Dendritic cell treated with granulocyte-macrophage colony-stimulating factor and Interleukin-4, amounts not matched to agents 40 ng/mL and 50 ng/mL, for 4 days (primary cell): ENCODE results near the gene ZBTB7C.
"Not testable (repeated sequence)": the region's sequence is repeated elsewhere in the genome, so short reads cannot be mapped to it uniquely, and the experiment has no call there.

Experiments
- H3K27ac Mint-ChIP-seq: one replicate; pipeline ENCODE4 v1.8.0; 2022; ENCODE audit warnings: mild to moderate bottlenecking, mixed read lengths
- H3K27me3 Mint-ChIP-seq: one replicate; pipeline ENCODE4 v1.8.0; 2022; ENCODE audit warnings: mild to moderate bottlenecking, mixed read lengths
- H3K36me3 Mint-ChIP-seq: one replicate; pipeline ENCODE4 v1.8.0; 2022; ENCODE audit warnings: low read depth, mixed read lengths
- H3K4me1 Mint-ChIP-seq: one replicate; pipeline ENCODE4 v1.8.0; 2022; ENCODE audit warnings: low read depth, mixed read lengths
- H3K4me3 Mint-ChIP-seq: one replicate; pipeline ENCODE4 v1.8.0; 2022; ENCODE audit warnings: mild to moderate bottlenecking, moderate library complexity, mixed read lengths
- H3K9me3 Mint-ChIP-seq: one replicate; pipeline ENCODE4 v1.8.0; 2022; ENCODE audit warnings: mixed read lengths
- intact Hi-C: fragments of 100-400 bp; cut with micrococcal nuclease; formaldehyde crosslinking; loops from one replicate; pipeline ENCODE4 v1.15.0; 2022

The ZBTB7C gene

DNA sequence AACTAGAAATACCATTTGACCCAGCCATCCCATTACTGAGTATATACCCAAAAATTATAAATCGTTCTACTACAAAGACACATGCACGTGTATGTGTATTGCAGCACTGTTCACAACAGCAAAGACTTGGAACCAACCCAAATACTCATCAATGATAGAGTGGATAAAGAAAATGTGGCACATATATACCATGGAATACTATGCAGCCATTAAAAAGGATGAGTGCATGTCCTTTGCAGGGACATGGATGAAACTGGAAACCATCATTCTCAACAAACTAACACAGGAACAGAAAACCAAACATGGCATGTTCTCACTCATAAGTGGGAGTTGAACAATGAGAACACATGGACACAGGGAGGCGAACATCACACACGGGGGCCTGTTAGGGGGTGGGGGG, 25.2 kb upstream of the ZBTB7C start:
- H3K27ac Mint-ChIP-seq, H3K4me1 Mint-ChIP-seq, H3K4me3 Mint-ChIP-seq, intact Hi-C loops, H3K36me3 Mint-ChIP-seq, H3K9me3 Mint-ChIP-seq: not testable (repeated sequence)
- H3K27me3 Mint-ChIP-seq, result peaks cover 30% of the 10 kb centered on the region

DNA sequence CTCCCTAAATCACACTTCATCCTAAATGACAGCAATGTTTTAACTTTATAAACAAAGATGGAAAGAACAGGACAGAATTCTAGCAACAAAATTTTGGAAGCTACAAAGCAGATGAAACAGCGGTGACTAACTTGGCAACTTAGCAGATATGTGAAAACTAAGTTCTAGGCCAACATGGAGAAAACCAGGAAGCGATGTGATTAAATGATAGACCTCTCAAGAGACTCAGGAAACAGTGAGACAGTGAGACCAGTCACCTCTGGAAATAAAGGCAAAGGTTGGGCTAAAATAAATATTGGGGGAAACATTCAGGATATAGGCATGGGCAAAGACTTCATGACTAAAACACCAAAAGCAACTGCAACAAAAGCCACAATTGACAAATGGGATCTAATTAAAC, 24.4 kb upstream of the ZBTB7C start:
- Mint-ChIP-seq H3K36me3 (no peaks in the 10 kb centered on the region), H3K27me3 (peaks cover 27% of the 10 kb centered on the region), H3K9me3 (no peaks in the 10 kb centered on the region), H3K4me3 (no peak overlapping the region), H3K4me1 (no peaks in the 10 kb centered on the region), H3K27ac (no peak overlapping the region)
- intact Hi-C loops, result no loop called here

DNA sequence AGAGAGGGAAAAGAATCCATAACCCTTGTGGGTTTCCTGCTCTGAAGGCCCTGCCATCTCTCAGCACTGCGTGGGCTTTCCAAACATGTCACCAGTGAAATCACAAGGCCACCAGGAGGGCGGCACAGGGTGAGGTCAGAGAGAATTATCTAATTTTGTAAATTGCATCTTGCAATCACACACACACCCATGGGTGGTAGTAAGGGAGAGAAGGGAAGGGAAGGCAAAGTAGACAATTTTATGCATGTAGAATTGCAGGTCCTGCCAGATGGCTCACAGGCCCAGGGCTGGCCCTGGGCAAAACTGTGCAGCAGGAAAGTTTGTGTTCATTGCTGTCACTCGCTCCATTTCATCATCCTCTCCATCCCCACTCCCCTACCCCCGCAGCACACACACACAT, 21.0 kb upstream of the ZBTB7C start:
- H3K4me1 Mint-ChIP-seq, result no peaks in the 10 kb centered on the region
- H3K9me3 Mint-ChIP-seq, result no peaks in the 10 kb centered on the region
- no peak overlapping the region for H3K27ac Mint-ChIP-seq
- no peak overlapping the region for H3K4me3 Mint-ChIP-seq
- H3K36me3 Mint-ChIP-seq, result no peaks in the 10 kb centered on the region
- peaks cover 20% of the 10 kb centered on the region for H3K27me3 Mint-ChIP-seq
- intact Hi-C loops, result no loop called here

DNA sequence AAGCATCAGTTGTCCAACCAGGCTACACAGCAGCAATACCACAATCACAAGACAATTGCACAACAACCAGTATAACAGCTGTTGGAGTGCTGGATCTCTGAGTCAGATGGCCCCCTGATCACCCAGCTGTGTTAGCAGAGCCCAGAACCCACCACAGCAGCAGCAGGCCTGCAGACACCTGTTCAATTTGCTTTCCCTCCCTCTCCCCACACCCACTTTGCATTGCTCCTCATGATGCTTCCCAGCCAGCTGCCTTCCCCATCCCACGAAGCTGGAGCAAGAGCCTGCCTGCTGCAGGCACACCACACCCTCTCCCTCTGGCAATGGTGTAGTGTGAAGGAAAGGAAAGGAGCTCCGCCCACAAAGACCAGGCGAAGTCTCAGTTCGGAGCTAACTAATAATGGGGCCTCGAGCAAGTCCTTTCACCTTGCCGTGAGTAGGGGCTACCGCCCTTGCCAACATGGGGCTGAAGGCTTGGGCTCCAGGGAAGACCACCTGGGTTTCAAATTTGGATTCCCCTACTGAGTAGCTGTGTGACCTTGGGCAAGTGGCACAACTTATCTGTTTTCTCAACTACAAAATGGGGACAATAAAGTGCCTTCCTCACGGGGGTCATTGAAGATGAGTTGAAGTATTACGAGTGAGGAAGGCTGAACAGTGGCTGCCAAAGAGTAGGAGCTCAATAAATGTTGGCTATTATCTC, 19.4 kb upstream of the ZBTB7C start:
- Mint-ChIP-seq H3K9me3 (no peaks in the 10 kb centered on the region), H3K27me3 (peaks cover 27% of the 10 kb centered on the region)

DNA sequence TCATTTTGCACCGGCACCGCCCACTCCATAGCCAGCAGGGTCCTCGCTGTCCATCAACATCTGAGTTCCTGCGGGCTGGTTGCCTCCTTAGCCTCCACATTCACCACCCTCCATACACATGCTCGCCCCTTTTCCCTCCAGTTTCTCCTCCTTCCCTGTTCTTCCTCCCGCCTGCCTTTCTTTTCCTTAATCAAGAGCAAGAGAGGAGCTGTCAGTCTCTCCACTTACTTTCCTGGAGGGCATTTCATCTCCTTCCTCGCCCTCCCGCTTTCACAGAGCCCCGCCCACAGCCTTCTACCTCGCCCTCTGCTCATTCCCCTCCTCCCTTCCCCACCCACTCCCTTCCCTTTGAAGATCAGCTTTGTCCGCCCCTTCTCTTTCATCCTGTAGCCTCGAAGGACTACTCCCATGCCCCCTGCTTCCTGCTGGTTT, 13.8 kb upstream of the ZBTB7C start:
- intact Hi-C loops, result no loop called here
- Mint-ChIP-seq H3K9me3 (no peaks in the 10 kb centered on the region), H3K36me3 (no peaks in the 10 kb centered on the region), H3K27me3 (peaks cover 37% of the 10 kb centered on the region), H3K27ac (no peak overlapping the region), H3K4me3 (no peak overlapping the region), H3K4me1 (peaks cover 15% of the 10 kb centered on the region)

More for the DNA sequence above, 19.4 kb upstream of the ZBTB7C start:
- intact Hi-C loops, result no loop called here
- Mint-ChIP-seq H3K4me1 (no peaks in the 10 kb centered on the region), H3K4me3 (no peak overlapping the region), H3K36me3 (no peaks in the 10 kb centered on the region), H3K27ac (no peak overlapping the region)

DNA sequence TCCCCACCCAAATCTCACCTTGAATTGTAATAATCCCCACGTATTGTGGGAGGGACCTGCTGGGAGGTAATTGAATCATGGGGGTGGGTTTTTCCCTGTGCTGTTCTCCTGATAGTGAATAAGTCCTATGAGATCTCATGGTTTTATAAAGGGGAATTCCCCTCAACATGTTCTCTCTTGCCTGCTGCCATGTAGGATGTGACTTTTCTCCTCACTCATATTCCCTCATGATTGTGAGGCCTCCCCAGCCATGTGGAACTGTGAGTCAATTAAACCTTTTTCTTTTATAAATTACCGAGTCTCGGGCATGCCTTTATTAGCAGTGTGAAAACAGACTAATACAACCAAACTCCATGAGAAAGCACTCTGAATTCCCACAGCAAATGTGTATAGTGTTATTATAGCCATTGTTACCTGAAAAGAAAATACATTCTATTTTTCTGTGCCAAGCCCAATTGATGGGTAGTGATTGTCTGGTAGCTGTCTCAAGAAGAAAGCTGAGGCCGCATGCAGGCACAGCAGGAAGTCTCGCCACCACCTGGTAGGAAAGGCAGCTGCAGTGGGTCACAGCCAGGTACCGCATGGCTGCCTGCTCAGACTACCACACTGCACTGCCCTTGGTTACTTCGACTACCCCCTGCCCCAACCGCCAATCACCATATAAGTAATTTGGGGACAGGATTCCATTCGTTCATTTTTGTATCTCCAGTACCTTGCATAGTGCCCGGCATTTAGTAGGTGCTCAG, 10.3 kb upstream of the ZBTB7C start:
- H3K4me1 Mint-ChIP-seq, result peaks cover 23% of the 10 kb centered on the region
- no peak overlapping the region for H3K27ac Mint-ChIP-seq
- no peak overlapping the region for H3K4me3 Mint-ChIP-seq
- H3K36me3 Mint-ChIP-seq, result no peaks in the 10 kb centered on the region
- no peaks in the 10 kb centered on the region for H3K9me3 Mint-ChIP-seq
- H3K27me3 Mint-ChIP-seq, result peaks cover 41% of the 10 kb centered on the region
- intact Hi-C loops, result no loop called here

DNA sequence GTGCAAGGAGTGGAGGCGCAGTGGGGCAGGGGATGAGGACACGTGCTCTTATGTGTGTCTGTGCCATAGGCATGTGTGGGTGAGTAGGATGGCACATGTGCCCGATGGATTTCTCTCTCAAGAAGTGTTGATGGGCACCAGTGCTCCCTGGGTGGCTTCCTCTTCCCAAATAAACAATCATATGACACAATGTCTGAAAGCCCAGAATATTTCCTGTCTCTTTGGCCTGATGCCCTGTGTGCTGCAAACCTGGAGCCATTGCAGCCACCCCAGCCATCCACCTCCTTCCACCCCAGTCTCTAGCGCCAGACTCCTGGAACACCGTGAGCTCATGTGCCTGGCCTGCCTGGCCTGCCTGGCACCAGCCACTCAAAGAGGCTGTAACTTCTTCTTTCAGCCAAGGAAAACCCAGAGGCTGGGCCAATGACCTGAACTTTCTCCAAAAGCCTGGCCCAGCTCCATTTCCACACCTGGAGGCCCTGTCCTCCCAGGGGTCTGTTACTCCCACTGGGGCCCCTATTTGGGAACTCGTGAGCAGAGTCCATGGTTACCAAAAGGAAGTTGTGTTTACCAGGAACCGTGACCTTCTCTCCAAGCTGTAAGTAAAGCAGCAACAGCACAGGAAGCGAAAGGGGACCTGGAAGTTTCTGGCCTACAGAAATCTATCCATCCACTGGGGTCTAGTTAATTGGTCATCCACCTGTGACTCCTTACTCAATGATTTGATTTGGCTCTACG, 9.5 kb upstream of the ZBTB7C start:
- intact Hi-C loops, result no loop called here
- H3K36me3 Mint-ChIP-seq, result no peaks in the 10 kb centered on the region
- no peak overlapping the region for H3K4me3 Mint-ChIP-seq
- H3K27me3 Mint-ChIP-seq, result peaks cover 45% of the 10 kb centered on the region
- peaks cover 7% of the 10 kb centered on the region for H3K9me3 Mint-ChIP-seq
- no peak overlapping the region for H3K27ac Mint-ChIP-seq
- H3K4me1 Mint-ChIP-seq, result peaks cover 30% of the 10 kb centered on the region

DNA sequence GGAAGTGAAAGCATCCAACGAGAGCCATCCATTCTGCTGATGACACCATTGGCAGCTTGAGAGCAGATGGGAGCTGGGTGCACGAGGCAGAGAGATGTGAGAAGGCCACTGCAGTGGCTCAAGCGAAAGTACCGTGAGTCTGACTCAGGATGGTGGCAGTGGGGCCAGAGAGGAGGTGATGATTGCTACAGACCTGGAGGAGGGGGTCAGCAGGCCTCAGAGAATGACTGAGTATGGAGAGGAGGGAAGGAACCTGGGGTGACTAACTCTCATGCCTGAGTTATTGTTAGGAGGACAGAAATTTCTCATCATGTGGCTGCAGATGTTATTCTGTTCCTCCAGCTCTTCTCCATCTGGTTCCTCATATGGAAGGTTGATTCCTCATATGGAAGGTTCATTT, 8.8 kb upstream of the ZBTB7C start:
- H3K9me3 Mint-ChIP-seq, result peaks cover 15% of the 10 kb centered on the region
- no peak overlapping the region for H3K4me3 Mint-ChIP-seq
- peaks cover 34% of the 10 kb centered on the region for H3K4me1 Mint-ChIP-seq
- H3K27me3 Mint-ChIP-seq, result peaks cover 43% of the 10 kb centered on the region
- intact Hi-C loops, result no loop called here
- no peaks in the 10 kb centered on the region for H3K36me3 Mint-ChIP-seq
- no peak overlapping the region for H3K27ac Mint-ChIP-seq

DNA sequence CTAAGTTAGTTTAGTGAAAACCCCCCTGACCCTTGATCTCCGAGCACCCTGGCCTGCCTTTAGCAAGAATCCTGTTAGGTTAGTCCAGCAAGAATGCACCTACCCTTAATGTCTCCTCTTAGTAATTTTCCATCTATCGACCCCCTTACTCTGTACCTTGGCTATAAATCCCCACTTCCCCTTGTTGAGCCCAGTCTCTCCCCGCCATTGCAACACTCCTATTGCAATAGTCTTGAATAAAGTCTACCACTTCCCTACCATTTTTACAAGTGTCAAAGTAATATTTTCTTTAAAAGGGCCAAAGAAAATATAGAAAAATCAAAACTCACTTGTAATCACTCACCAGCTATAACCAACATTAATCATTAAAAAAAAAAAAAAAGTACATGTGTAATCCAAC, 4.2 kb upstream of the ZBTB7C start:
- peaks cover 60% of the 10 kb centered on the region for H3K27me3 Mint-ChIP-seq
- H3K4me1 Mint-ChIP-seq, result peaks cover 37% of the 10 kb centered on the region
- intact Hi-C loops, result loop anchor here (5.0 kb wide), 1 partner anchor 251 kb away; no protein-coding TSS in a partner anchor
- H3K27ac Mint-ChIP-seq, result no peak overlapping the region
- H3K36me3 Mint-ChIP-seq, result no peaks in the 10 kb centered on the region
- no peak overlapping the region for H3K4me3 Mint-ChIP-seq
- peaks cover 16% of the 10 kb centered on the region for H3K9me3 Mint-ChIP-seq

DNA sequence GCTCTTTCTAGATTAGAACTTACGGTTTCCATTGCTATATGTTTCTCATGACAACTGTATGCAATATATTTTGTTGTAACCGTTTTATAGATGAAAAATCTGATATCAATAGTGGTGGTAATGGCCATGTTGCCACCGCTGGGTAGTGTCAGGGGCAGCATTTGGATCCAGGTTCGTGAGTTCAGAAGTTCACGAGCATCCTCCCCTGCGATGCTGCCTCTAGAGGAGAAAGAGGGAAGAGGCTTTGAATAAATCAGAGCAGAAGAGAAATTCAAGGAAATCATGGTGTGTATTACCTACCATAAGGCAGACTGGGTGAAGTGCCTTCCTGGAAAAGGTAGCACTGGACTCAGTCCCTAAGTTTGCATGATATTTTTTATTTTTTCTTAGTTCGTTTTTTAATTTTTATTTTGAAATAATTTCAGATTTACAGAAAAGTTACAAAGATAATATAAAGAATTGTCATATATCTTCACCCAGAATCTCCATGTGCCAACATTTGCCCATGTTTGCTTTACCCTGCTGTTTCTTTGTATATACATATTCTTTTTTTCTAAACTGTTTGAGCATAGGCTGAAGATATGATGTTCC, 3.3 kb upstream of the ZBTB7C start:
- H3K4me3 Mint-ChIP-seq, result no peak overlapping the region
- peaks cover 36% of the 10 kb centered on the region for H3K4me1 Mint-ChIP-seq
- H3K9me3 Mint-ChIP-seq, result peaks cover 16% of the 10 kb centered on the region
- no peak overlapping the region for H3K27ac Mint-ChIP-seq
- H3K36me3 Mint-ChIP-seq, result no peaks in the 10 kb centered on the region
- intact Hi-C loops, result loop anchor here (5.0 kb wide), 1 partner anchor 250 kb away; no protein-coding TSS in a partner anchor
- peaks cover 65% of the 10 kb centered on the region for H3K27me3 Mint-ChIP-seq

DNA sequence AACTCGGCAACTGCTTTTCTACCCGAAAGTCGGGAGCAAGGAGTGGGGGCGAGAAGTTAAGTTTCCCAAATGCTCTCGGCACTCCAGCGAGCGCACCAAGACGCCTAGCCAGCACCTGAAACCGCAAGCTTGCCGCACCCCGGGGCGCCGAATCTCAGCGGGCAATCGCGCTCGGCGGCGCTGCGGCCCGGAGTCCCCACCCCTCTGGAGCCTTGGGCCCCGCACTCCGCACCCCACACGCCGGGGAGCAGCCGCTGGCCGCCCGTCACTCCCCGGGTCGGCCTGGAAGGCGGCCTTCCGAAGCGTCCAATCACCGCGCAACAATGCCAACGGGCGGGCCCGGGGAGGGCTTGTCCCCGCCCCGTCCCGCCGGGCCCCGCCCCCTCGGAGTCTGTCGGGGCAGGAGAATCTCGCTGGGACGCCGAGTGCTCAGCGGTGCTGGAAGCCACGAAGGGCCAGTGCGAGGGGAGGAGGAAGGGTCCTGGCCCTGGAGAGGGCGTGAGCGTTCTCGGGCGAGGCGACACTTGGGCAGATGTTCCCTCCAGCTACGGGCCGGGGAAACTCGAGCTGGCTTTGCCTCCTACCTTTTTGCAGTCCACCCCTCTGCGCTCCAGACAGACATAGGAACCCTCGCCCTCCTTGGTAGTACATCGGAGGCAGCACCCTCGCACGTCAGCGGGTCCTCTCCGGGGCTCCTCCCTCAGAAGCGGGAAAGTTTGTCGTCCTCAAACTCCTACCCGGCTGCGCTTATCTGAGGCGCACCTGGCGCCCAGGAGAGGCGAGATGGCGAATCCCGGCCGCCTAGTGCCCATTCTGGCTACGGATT, 1.1 kb upstream of the ZBTB7C start:
- Mint-ChIP-seq H3K27me3 (peaks cover 76% of the 10 kb centered on the region), H3K4me3 (peak overlapping the region; percentile 72), H3K4me1 (peaks cover 36% of the 10 kb centered on the region), H3K36me3 (no peaks in the 10 kb centered on the region), H3K9me3 (peaks cover 16% of the 10 kb centered on the region), H3K27ac (peak overlapping the region; percentile 32)
- intact Hi-C loops, result loop anchor here (5.0 kb wide), 1 partner anchor 248 kb away; no protein-coding TSS in a partner anchor

DNA sequence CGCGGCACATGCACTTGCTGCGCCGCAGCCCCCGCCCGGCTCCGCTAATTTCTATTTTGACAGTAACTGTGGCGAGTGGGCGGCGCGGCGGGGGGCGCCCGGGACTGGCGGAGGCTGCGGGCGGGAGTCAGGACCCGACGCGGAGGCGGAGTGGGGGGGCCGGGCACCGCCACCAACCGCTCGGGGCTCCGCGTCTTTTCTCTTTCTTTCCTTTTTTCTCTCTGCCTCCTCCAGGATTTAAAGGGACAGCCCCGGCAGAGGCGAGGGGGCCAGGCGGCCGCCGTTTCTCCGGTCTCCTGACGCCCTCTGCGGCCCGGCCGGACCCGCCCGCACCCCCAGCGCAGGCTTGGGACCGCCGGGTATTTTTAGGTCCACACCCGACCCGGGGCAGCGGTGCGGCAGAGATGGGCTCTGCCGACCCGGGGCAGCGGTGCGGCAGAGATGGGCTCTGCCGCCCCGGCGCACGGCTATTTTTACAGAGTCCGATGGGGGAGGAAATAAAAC, 460 bp upstream of the ZBTB7C start:
- Mint-ChIP-seq H3K4me3 (peak overlapping the region; percentile 72), H3K4me1 (peaks cover 35% of the 10 kb centered on the region), H3K27ac (no peak overlapping the region), H3K9me3 (peaks cover 16% of the 10 kb centered on the region), H3K27me3 (peaks cover 78% of the 10 kb centered on the region), H3K36me3 (no peaks in the 10 kb centered on the region)
- intact Hi-C loops, result loop anchor here (5.0 kb wide), 1 partner anchor 247 kb away; no protein-coding TSS in a partner anchor
